H1 (cell line): ENCODE results near the gene OXA1L. TPM values are rescaled to one million over a fixed set of nuclear protein-coding genes. Genes with fewer than 3 reads are reported as not detected.

ENCODE experiments used
- CTCF ChIA-PET: fragments of 300-600 bp; sonication (Branson Sonifier 250); formaldehyde crosslinking; loops from one replicate; lab custom pipeline; 2021; ENCODE audit not compliant: partially characterized antibody; lab: Charles Lee
- POLR2A ChIA-PET: fragments of 300-600 bp; sonication (Branson Sonifier 250); formaldehyde crosslinking; loops from one replicate; lab custom pipeline; 2021; ENCODE audit warnings: inconsistent platforms; ENCODE audit not compliant: partially characterized antibody; lab: Charles Lee
- DNase-seq, 2 experiments: peaks; one replicate each; pipeline versions ENCODE4 v3.0.0 to v3.0.0-alpha.2; 2010 to 2022; ENCODE audit warnings: low spot score in 2 of 2, low read depth in 1 of 2, mixed read lengths in 1 of 2
- FAIRE-seq: peaks from 2 replicates; lab custom pipeline; 2011; peaks lifted over from hg19 to GRCh38; lab: Jason Lieb, UNC
- H2AFZ ChIP-seq: 2 replicates; pipeline ENCODE4 v1.8.1; 2012; ENCODE audit warnings: low read length, inconsistent platforms
- H2AK5ac ChIP-seq: 2 replicates; pipeline ENCODE4 v1.6.1; 2013; ENCODE audit warnings: low read depth, low read length
- H2BK120ac ChIP-seq: replicated peaks from 2 replicates; pipeline ENCODE3; 2013; ENCODE audit warnings: low read depth, low read length, inconsistent platforms
- H2BK12ac ChIP-seq: 2 replicates; pipeline ENCODE4 v1.6.1; 2013; ENCODE audit warnings: low read depth, low read length
- H2BK15ac ChIP-seq: 2 replicates; pipeline ENCODE4 v1.6.1; 2013; ENCODE audit warnings: low read length
- H2BK20ac ChIP-seq: 2 replicates; pipeline ENCODE4 v1.6.1; 2013; ENCODE audit warnings: low read length
- H2BK5ac ChIP-seq: 2 replicates; pipeline ENCODE4 v1.6.1; 2013; ENCODE audit warnings: low read depth, low read length
- H3K14ac ChIP-seq: 2 replicates; pipeline ENCODE4 v1.6.1; 2013; ENCODE audit warnings: inconsistent platforms; ENCODE audit not compliant: insufficient read length
- H3K18ac ChIP-seq: 2 replicates; pipeline ENCODE4 v1.6.1; 2013; ENCODE audit warnings: low read length; ENCODE audit errors: extremely low read depth
- H3K23ac ChIP-seq: 2 replicates; pipeline ENCODE4 v1.6.1; 2013; ENCODE audit warnings: inconsistent platforms; ENCODE audit not compliant: insufficient read length
- H3K23me2 ChIP-seq: 2 replicates; pipeline ENCODE4 v1.6.1; 2013; ENCODE audit warnings: low read depth, low read length
- H3K27ac ChIP-seq: 2 replicates; pipeline ENCODE4 v1.6.1; 2011; ENCODE audit warnings: low read depth, low read length, inconsistent platforms
- H3K27me3 ChIP-seq, 4 experiments: replicated peaks in 1 of 4; 1 replicate in 1 of 4; 2 replicates in 3 of 4; pipeline versions ENCODE4 v1.6.1 to v1.8.1; 2011 to 2013; ENCODE audit warnings: low read length in 3 of 4, mild to moderate bottlenecking in 3 of 4, inconsistent platforms in 2 of 4, mixed read lengths in 2 of 4, moderate library complexity in 1 of 4; ENCODE audit not compliant: control insufficient read depth in 3 of 4, insufficient read depth in 3 of 4; ENCODE audit errors: extremely low read depth in 1 of 4
- H3K36me3 ChIP-seq, 4 experiments: 2 replicates each; pipeline versions ENCODE4 v1.6.1 to v1.8.1; 2011 to 2013; ENCODE audit warnings: mild to moderate bottlenecking in 4 of 4, low read length in 3 of 4, moderate library complexity in 2 of 4, control low read depth in 1 of 4, inconsistent platforms in 1 of 4; ENCODE audit not compliant: insufficient read depth in 4 of 4, control insufficient read depth in 2 of 4
- H3K4ac ChIP-seq: replicated peaks from 2 replicates; pipeline ENCODE3; 2013; ENCODE audit warnings: low read length, low read depth, mixed read lengths, inconsistent platforms; ENCODE audit not compliant: insufficient read length
- H3K4me1 ChIP-seq, 4 experiments: replicated peaks in 1 of 4; 1 replicate in 1 of 4; 2 replicates in 3 of 4; pipeline versions ENCODE4 v1.6.1 to v1.8.1; 2011 to 2013; ENCODE audit warnings: low read length in 3 of 4, inconsistent platforms in 2 of 4, mixed read lengths in 1 of 4; ENCODE audit not compliant: insufficient read depth in 4 of 4, control insufficient read depth in 3 of 4
- H3K4me2 ChIP-seq, 2 experiments: 2 replicates each; pipeline versions ENCODE4 v1.6.1 to v1.8.1; 2011 to 2013; ENCODE audit warnings: low read depth in 2 of 2, low read length in 2 of 2, control low read depth in 1 of 2, inconsistent platforms in 1 of 2, mild to moderate bottlenecking in 1 of 2; ENCODE audit not compliant: insufficient read depth in 1 of 2
- H3K4me3 ChIP-seq, 4 experiments: fragments of 200-600, 300-600 bp in 1 of 4; sonication (generic), shearing (Covaris generic), sonication (Bioruptor Twin) in 1 of 4; 2 replicates each; pipeline versions ENCODE4 v1.5.1 to v1.8.1; 2011 to 2016; ENCODE audit warnings: low read length in 4 of 4, low read depth in 3 of 4, control low read depth in 2 of 4, inconsistent platforms in 2 of 4, mild to moderate bottlenecking in 2 of 4, mixed read lengths in 1 of 4, moderate library complexity in 1 of 4; ENCODE audit not compliant: insufficient read depth in 2 of 4; ENCODE audit errors: extremely low read depth in 1 of 4
- H3K56ac ChIP-seq: replicated peaks from 2 replicates; pipeline ENCODE3; 2013; ENCODE audit warnings: low read depth, mild to moderate bottlenecking, mixed read lengths, low read length, inconsistent platforms; ENCODE audit not compliant: insufficient read length
- H3K79me1 ChIP-seq: 2 replicates; pipeline ENCODE4 v1.6.1; 2013; ENCODE audit warnings: low read depth, low read length, control low read depth
- H3K79me2 ChIP-seq, 2 experiments: 2 replicates each; pipeline versions ENCODE4 v1.6.1 to v1.8.1; 2012 to 2013; ENCODE audit warnings: low read length in 2 of 2, mild to moderate bottlenecking in 2 of 2, inconsistent platforms in 1 of 2; ENCODE audit not compliant: insufficient read depth in 2 of 2, control insufficient read depth in 1 of 2
- H3K9ac ChIP-seq, 4 experiments: replicated peaks in 1 of 4; 1 replicate in 1 of 4; 2 replicates in 3 of 4; pipeline versions ENCODE4 v1.6.1 to v1.8.1; 2011 to 2013; ENCODE audit warnings: low read depth in 3 of 4, low read length in 3 of 4, control low read depth in 2 of 4, mild to moderate bottlenecking in 2 of 4, moderate library complexity in 2 of 4, inconsistent platforms in 1 of 4; ENCODE audit errors: extremely low read depth in 1 of 4
- H3K9me3 ChIP-seq, 2 experiments: 2 replicates each; pipeline versions ENCODE4 v1.6.1 to v1.8.1; 2012 to 2013; ENCODE audit warnings: mild to moderate bottlenecking in 2 of 2, moderate library complexity in 2 of 2, control low read depth in 1 of 2, inconsistent platforms in 1 of 2, low read depth in 1 of 2, low read length in 1 of 2, mixed read lengths in 1 of 2; ENCODE audit not compliant: insufficient read depth in 2 of 2
- H4K20me1 ChIP-seq, 2 experiments: replicated peaks in 1 of 2; 2 replicates each; pipeline versions ENCODE3 to v1.8.1; 2011 to 2013; ENCODE audit warnings: inconsistent platforms in 2 of 2, low read length in 2 of 2, mild to moderate bottlenecking in 1 of 2; ENCODE audit not compliant: insufficient read depth in 2 of 2, control insufficient read depth in 1 of 2
- H4K5ac ChIP-seq: 2 replicates; pipeline ENCODE4 v1.6.1; 2013; ENCODE audit warnings: low read length, low read depth, mixed read lengths, inconsistent platforms; ENCODE audit not compliant: insufficient read length
- H4K8ac ChIP-seq: 2 replicates; pipeline ENCODE4 v1.8.0; 2013; ENCODE audit warnings: mild to moderate bottlenecking, moderate library complexity, low read length, inconsistent platforms; ENCODE audit not compliant: insufficient read depth; ENCODE audit errors: extremely low read depth
- H4K91ac ChIP-seq: replicated peaks from 2 replicates; pipeline ENCODE3; 2013; ENCODE audit warnings: low read length, mixed read lengths, inconsistent platforms; ENCODE audit not compliant: insufficient read length
- CBX5 ChIP-seq: fragments of 300-800, 300-1000 bp; sonication (generic); IDR thresholded peaks from 2 replicates; pipeline ENCODE4 v1.7.1; 2016; ENCODE audit warnings: antibody characterized with exemption, low read length, low read depth
- E2F6 ChIP-seq: IDR thresholded peaks from 2 replicates; pipeline ENCODE4 v1.6.1; 2012; ENCODE audit warnings: inconsistent platforms
- EGR1 ChIP-seq: IDR thresholded peaks from 2 replicates; pipeline ENCODE4 v1.6.1; 2011; ENCODE audit warnings: low read depth, low read length, borderline replicate concordance
- HDAC6 ChIP-seq: IDR thresholded peaks from one replicate; pipeline ENCODE4 v1.7.1; 2012; ENCODE audit warnings: low read depth, mild to moderate bottlenecking, inconsistent platforms, low read length, moderate library complexity
- POLR2AphosphoS5 ChIP-seq: IDR thresholded peaks from 2 replicates; pipeline ENCODE4 v1.6.1; 2011; ENCODE audit warnings: low read depth, low read length
- RAD21 ChIP-seq, 2 experiments: IDR thresholded peaks in 1 of 2; conservative IDR thresholded peaks in 1 of 2; 2 replicates each; pipeline ENCODE4 v1.6.1; 2011; ENCODE audit warnings: low read depth in 2 of 2, low read length in 2 of 2, improper control_type of control experiment in 1 of 2, inconsistent platforms in 1 of 2, mild to moderate bottlenecking in 1 of 2, moderate library complexity in 1 of 2
- SP4 ChIP-seq: IDR thresholded peaks from 2 replicates; pipeline ENCODE4 v1.6.1; 2012; ENCODE audit warnings: low read length, inconsistent platforms
- TAF7 ChIP-seq: optimal IDR thresholded peaks from 2 replicates; pipeline ENCODE3; 2011; ENCODE audit warnings: low read depth, mild to moderate bottlenecking, inconsistent platforms, low read length, moderate library complexity, borderline replicate concordance
- TEAD4 ChIP-seq: IDR thresholded peaks from 2 replicates; pipeline ENCODE4 v1.6.1; 2012; ENCODE audit warnings: low read depth, low read length, inconsistent platforms, mixed read lengths
- WGBS, 2 experiments: shearing (Covaris generic) in 1 of 2; methylation state at CpG; one replicate each; pipeline versions ENCODE4 v1.1.6 to v1.1.7; 2013 to 2015; ENCODE audit warnings: low lambda C conversion rate in 2 of 2, mixed read lengths in 2 of 2, inconsistent platforms in 1 of 2, low coverage in 1 of 2, missing lambda C conversion rate in 1 of 2; ENCODE audit not compliant: insufficient replicate concordance in 2 of 2, insufficient coverage in 1 of 2, insufficient read length in 1 of 2; ENCODE audit errors: extremely low coverage in 1 of 2, missing lambda C conversion rate in 1 of 2; 5-methylcytosine and 5-hydroxymethylcytosine counted together
- polyA plus RNA-seq, 7 experiments: library from polyadenylated mRNA; depleted of rRNA in 3 of 7; stranded (reverse) in 5 of 7; unstranded in 2 of 7; fragments of >200 nt in 5 of 7; fragments of 200-250 nt in 2 of 7; gene quantifications; 1 replicate in 5 of 7; 2 replicates in 1 of 7; 4 replicates in 1 of 7; pipeline versions ENCODE4 v1.2.1 to v1.2.3, GENCODE V29; 2011 to 2013; ENCODE audit warnings: missing spikeins in 2 of 7, mixed read lengths in 2 of 7
- total RNA-seq: library from RNA; stranded (reverse); fragmentation: NEBNext Ultra II Directional; extraction: Animal tissue kit (Norgen Biotek cat#: 25700); gene quantifications from 2 replicates; pipeline ENCODE4 v1.2.1, GENCODE V29; 2021
- TF ChIP-seq, protein P1 (sequence below): IDR thresholded peaks from 2 replicates; pipeline ENCODE4 v1.6.1; 2011; ENCODE audit warnings: low read length, improper control_type of control experiment

OXA1L gene
- total and polyA plus RNA-seq, 2 of the 8 experiments (the other 6 are each of a cell fraction or from before 2014, with no cell fraction given), result 125 to 199 TPM

DNA sequence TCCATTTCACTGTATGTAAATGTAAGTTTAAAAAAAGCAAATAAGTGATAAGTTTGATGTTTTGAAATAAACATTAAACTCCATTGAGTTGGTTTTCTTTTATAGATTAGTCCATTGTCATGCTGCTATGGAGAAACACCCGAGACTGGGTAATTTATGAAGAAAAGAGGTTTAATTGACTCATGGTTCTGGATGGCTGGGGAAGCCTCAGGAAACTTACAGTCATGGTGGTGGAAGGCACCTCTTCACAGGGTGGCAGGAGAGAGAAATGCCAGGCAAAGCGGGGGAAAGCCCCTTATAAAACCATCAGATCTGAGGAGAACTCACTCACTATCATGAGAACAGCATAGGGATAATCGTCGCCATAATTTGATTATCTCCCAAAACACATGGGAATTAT is 48.4 kb upstream of the OXA1L start:
- no peak overlapping the region for H2AFZ ChIP-seq
- no peak overlapping the region for H3K14ac ChIP-seq
- H2BK5ac ChIP-seq, result no peak overlapping the region
- DNase-seq (no peak), FAIRE-seq (no peak)
- no peaks in the 10 kb centered on the region for H3K4me1 ChIP-seq
- no peak overlapping the region for H4K5ac ChIP-seq
- no peak overlapping the region for H2BK20ac ChIP-seq
- H2BK120ac ChIP-seq, result no peak overlapping the region
- TF ChIP-seq TEAD4 (no peak), EGR1 (no peak), RAD21 (IDR thresholded peaks at IDR 0.05 in 1 of 2, conservative IDR thresholded peaks at IDR 0.05 in 1 of 2; ENCODE audit: low read depth in 2 of 2, low read length in 2 of 2) (no peak), POLR2AphosphoS5 (no peak), SP4 (no peak), HDAC6 (no peak), CBX5 (no peak), TAF7 (no peak), E2F6 (no peak)
- TF ChIP-seq, protein P1, sequence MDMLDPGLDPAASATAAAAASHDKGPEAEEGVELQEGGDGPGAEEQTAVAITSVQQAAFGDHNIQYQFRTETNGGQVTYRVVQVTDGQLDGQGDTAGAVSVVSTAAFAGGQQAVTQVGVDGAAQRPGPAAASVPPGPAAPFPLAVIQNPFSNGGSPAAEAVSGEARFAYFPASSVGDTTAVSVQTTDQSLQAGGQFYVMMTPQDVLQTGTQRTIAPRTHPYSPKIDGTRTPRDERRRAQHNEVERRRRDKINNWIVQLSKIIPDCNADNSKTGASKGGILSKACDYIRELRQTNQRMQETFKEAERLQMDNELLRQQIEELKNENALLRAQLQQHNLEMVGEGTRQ, result no peak
- H3K23me2 ChIP-seq, result no peaks in the 10 kb centered on the region
- no peak overlapping the region for H3K56ac ChIP-seq
- no peak overlapping the region for H3K4me2 ChIP-seq
- H3K79me2 ChIP-seq, result no peaks in the 10 kb centered on the region
- H2AK5ac ChIP-seq, result no peak overlapping the region
- no peaks in the 10 kb centered on the region for H3K36me3 ChIP-seq
- no peak overlapping the region for H3K23ac ChIP-seq
- H3K9me3 ChIP-seq, result 0 out of 4 replicates have a peak, but pooled peaks cover 0 to 4% of the 10 kb centered on the region in 2 experiments
- no peak overlapping the region for H3K9ac ChIP-seq
- H3K27ac ChIP-seq, result no peak overlapping the region
- no peak overlapping the region for H3K4me3 ChIP-seq
- no peaks in the 10 kb centered on the region for H3K79me1 ChIP-seq
- CTCF ChIA-PET, result no interaction called here
- H2BK15ac ChIP-seq, result no peak overlapping the region
- no peaks in the 10 kb centered on the region for H4K20me1 ChIP-seq
- POLR2A ChIA-PET, result no interaction called here
- no peak overlapping the region for H4K8ac ChIP-seq
- no peaks in the 10 kb centered on the region for H3K27me3 ChIP-seq
- H4K91ac ChIP-seq, result no peak overlapping the region
- H2BK12ac ChIP-seq, result no peak overlapping the region
- no peak overlapping the region for H3K18ac ChIP-seq
- no peak overlapping the region for H3K4ac ChIP-seq
- 95% methylated on average over 4 of the region's 4 CpGs; no CpG with 5 or more reads in 1 of the 2 experiments for WGBS, 2 experiments
